Liver (tissue), 9 donors: ENCODE results near the gene ASB1. TPM values are rescaled to one million over a fixed set of nuclear protein-coding genes. Genes with fewer than 3 reads are reported as not detected.

Experiments used
- DNase-seq: peaks from one replicate; pipeline ENCODE4 v3.0.0-alpha.2; 2017; ENCODE audit warnings: low spot score
- H3K27ac ChIP-seq, 2 donors: one replicate each; pipeline ENCODE4 v1.7.0; 2013; ENCODE audit warnings: inconsistent platforms in 2 of 2, low read length in 2 of 2, control low read depth in 1 of 2, low read depth in 1 of 2, mild to moderate bottlenecking in 1 of 2
- H3K27me3 ChIP-seq, 4 donors: one replicate each; pipeline versions ENCODE4 v1.6.1 to v1.7.0; 2013; ENCODE audit warnings: low read length in 3 of 4, inconsistent platforms in 1 of 4, mild to moderate bottlenecking in 1 of 4, moderate library complexity in 1 of 4; ENCODE audit not compliant: control insufficient read depth in 4 of 4, insufficient read depth in 4 of 4
- H3K36me3 ChIP-seq, 4 donors: one replicate each; pipeline versions ENCODE4 v1.6.1 to v1.7.0; 2013; ENCODE audit warnings: low read length in 3 of 4, mild to moderate bottlenecking in 3 of 4, low read depth in 1 of 4, moderate library complexity in 1 of 4; ENCODE audit not compliant: control insufficient read depth in 4 of 4, insufficient read depth in 3 of 4
- H3K4me1 ChIP-seq, 4 donors: one replicate each; pipeline versions ENCODE4 v1.6.1 to v1.7.0; 2013; ENCODE audit warnings: low read length in 3 of 4, mild to moderate bottlenecking in 3 of 4, moderate library complexity in 1 of 4; ENCODE audit not compliant: control insufficient read depth in 4 of 4, insufficient read depth in 4 of 4
- H3K4me3 ChIP-seq, 3 donors: one replicate each; pipeline versions ENCODE4 v1.6.1 to v1.7.0; 2013; ENCODE audit warnings: low read length in 3 of 3, control low read depth in 1 of 3, low read depth in 1 of 3, mild to moderate bottlenecking in 1 of 3
- H3K9ac ChIP-seq, 2 donors: one replicate each; pipeline ENCODE4 v1.7.0; 2013; ENCODE audit warnings: low read length in 2 of 2, mild to moderate bottlenecking in 2 of 2, moderate library complexity in 2 of 2, control low read depth in 1 of 2, low read depth in 1 of 2
- H3K9me3 ChIP-seq, 4 donors: one replicate each; pipeline versions ENCODE4 v1.6.1 to v1.7.0; 2013; ENCODE audit warnings: low read length in 3 of 4; ENCODE audit not compliant: control insufficient read depth in 4 of 4
- EGR1 ChIP-seq, 2 donors: IDR thresholded peaks; 2 replicates each; pipeline ENCODE4 v1.6.1; 2016 to 2018; ENCODE audit warnings: antibody characterized with exemption in 2 of 2, low read depth in 2 of 2
- FOXA2 ChIP-seq: IDR thresholded peaks from 2 replicates; pipeline ENCODE4 v1.6.1; 2016; ENCODE audit warnings: antibody characterized with exemption
- HNF4G ChIP-seq: IDR thresholded peaks from 2 replicates; pipeline ENCODE4 v1.6.1; 2016; ENCODE audit warnings: antibody characterized with exemption
- JUND ChIP-seq, 2 donors: IDR thresholded peaks; 2 replicates each; pipeline ENCODE4 v1.6.1; 2016; ENCODE audit warnings: antibody characterized with exemption in 2 of 2
- NR2F2 ChIP-seq: IDR thresholded peaks from 2 replicates; pipeline ENCODE4 v1.6.1; 2016; ENCODE audit warnings: antibody characterized with exemption
- RAD21 ChIP-seq, 2 donors: IDR thresholded peaks; 2 replicates each; pipeline ENCODE4 v1.6.1; 2016; ENCODE audit warnings: antibody characterized with exemption in 2 of 2, mild to moderate bottlenecking in 2 of 2
- RXRA ChIP-seq, 2 donors: IDR thresholded peaks; 2 replicates each; pipeline ENCODE4 v1.6.1; 2017 to 2018; ENCODE audit warnings: antibody characterized with exemption in 2 of 2, mild to moderate bottlenecking in 1 of 2
- TAF1 ChIP-seq: conservative IDR thresholded peaks from 2 replicates; pipeline ENCODE4 v1.6.1; 2016; ENCODE audit warnings: antibody characterized with exemption, mild to moderate bottlenecking
- YY1 ChIP-seq: IDR thresholded peaks from 2 replicates; pipeline ENCODE4 v1.6.1; 2016; ENCODE audit warnings: antibody characterized with exemption, mild to moderate bottlenecking
- WGBS: extraction: QIAGEN DNeasy Blood & Tissue Kit; methylation state at CpG from one replicate; pipeline ENCODE4 v1.1.7; 2013; 5-methylcytosine and 5-hydroxymethylcytosine counted together
- polyA plus RNA-seq, 2 donors: library from polyadenylated mRNA; stranded (reverse) in 1 of 2; unstranded in 1 of 2; fragments of 200-250 nt in 1 of 2; fragments of >200 nt in 1 of 2; fragmentation: Nextera tagmentation in 1 of 2; extraction: Ambion mirVana in 1 of 2; gene quantifications; one replicate each; pipeline versions ENCODE4 v1.2.1 to v1.2.3, GENCODE V29; 2013 to 2015
- total RNA-seq, 2 donors: library from RNA; depleted of rRNA; stranded (reverse); fragments of >200 nt; gene quantifications; one replicate each; pipeline ENCODE4 v1.2.3, GENCODE V29; 2014
- TF ChIP-seq, protein P1 (sequence below): fragments of 150-350 bp; IDR thresholded peaks from 2 replicates; pipeline ENCODE4 v1.5.1; 2017; ENCODE audit warnings: improper control_type of control experiment, low read depth, low read length; ENCODE audit not compliant: missing input control
- TF ChIP-seq, protein P2 (sequence below): IDR thresholded peaks from 2 replicates; pipeline ENCODE4 v1.6.1; 2016; ENCODE audit warnings: antibody characterized with exemption
- donor health status: healthy.
- donor health status: healthy.
- donor health status: healthy.
- donor health status: healthy.
- donor health status: healthy.

The ASB1 gene
- total and polyA plus RNA-seq, 4 donors, result 6.1 to 15.2 (median 10.5) TPM

DNA sequence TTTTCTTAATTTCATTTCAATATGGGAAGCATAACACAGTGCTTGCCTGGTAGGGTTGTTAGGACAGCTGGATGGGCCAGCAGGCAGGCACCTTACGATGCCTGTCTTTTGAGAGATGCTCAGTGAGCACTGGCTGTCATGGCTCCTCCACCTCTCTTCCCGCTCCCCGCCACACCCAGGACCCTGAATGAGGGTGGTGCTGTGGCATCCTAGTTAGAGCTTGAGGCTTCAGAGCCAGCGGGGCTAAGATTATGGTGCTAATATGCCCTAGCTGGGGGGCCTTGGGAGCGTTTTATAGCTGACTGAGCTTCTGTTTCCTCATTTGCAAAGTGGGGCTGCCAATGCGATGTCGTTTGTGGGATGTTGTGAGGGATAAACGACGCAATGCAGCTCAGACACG, 37.7 kb downstream of the ASB1 start:
- TF ChIP-seq, protein P1, sequence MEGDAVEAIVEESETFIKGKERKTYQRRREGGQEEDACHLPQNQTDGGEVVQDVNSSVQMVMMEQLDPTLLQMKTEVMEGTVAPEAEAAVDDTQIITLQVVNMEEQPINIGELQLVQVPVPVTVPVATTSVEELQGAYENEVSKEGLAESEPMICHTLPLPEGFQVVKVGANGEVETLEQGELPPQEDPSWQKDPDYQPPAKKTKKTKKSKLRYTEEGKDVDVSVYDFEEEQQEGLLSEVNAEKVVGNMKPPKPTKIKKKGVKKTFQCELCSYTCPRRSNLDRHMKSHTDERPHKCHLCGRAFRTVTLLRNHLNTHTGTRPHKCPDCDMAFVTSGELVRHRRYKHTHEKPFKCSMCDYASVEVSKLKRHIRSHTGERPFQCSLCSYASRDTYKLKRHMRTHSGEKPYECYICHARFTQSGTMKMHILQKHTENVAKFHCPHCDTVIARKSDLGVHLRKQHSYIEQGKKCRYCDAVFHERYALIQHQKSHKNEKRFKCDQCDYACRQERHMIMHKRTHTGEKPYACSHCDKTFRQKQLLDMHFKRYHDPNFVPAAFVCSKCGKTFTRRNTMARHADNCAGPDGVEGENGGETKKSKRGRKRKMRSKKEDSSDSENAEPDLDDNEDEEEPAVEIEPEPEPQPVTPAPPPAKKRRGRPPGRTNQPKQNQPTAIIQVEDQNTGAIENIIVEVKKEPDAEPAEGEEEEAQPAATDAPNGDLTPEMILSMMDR, result no peak
- TF ChIP-seq RXRA (IDR thresholded peaks at IDR 0.05), result no peak
- TF ChIP-seq TAF1, result no peak
- Histone ChIP-seq H3K4me3 (no peak overlapping the region), H3K27me3 (no peaks in the 10 kb centered on the region), H3K9ac (no peak overlapping the region), H3K36me3 (no peaks in the 10 kb centered on the region), H3K9me3 (no peaks in the 10 kb centered on the region), H3K27ac (no peak overlapping the region), H3K4me1 (no peaks in the 10 kb centered on the region)
- no peak for DNase-seq
- WGBS, result 92% methylated on average over 10 of the region's 10 CpGs

DNA sequence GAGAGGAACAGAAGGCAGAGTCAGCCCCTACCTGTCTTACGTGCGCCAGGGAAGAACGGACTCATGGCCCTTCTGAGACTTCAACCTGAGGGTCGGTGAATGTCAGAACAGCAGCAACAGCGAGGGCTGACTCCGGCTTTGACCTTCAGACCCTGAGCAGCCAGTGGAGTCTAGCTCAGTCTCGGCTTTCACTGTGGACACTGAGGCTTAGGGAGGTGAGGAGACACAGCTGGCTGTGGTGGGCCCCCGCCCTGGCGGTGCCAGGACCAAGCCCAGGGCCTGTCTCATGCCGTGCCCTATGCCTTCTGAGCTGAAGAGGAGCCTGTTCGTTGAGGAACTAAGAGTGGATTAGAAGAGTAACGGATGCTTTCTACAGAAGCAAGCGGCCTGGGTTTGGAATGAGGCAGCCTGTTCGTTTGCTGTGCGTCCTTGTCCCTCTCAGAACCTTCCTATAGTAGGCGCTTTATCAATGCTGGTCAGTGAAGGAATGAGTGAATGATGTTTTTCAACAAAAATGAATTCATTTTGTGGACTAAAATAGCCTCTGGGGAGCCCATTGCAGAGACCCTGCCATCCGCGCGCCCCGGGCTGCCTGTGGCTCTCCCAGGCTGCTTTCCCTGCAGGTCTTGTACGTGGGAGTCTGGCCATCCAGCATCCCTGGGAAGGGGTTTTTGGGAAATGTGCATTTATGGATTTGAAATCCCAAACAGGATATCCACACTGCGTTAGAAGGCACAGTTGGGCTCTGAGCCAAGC, 38.9 kb downstream of the ASB1 start:
- TF ChIP-seq HNF4G (no peak), YY1 (no peak), FOXA2 (no peak)
- TF ChIP-seq, protein P2, sequence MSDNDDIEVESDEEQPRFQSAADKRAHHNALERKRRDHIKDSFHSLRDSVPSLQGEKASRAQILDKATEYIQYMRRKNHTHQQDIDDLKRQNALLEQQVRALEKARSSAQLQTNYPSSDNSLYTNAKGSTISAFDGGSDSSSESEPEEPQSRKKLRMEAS, result no peak
- no peaks in the 10 kb centered on the region for H3K9me3 ChIP-seq
- H3K9ac ChIP-seq, result no peak overlapping the region
- H3K27ac ChIP-seq, result no peak overlapping the region
- no peaks in the 10 kb centered on the region for H3K4me1 ChIP-seq
- H3K4me3 ChIP-seq, result no peak overlapping the region
- 94% methylated on average over 22 of the region's 22 CpGs for WGBS
- no peaks in the 10 kb centered on the region for H3K36me3 ChIP-seq
- H3K27me3 ChIP-seq, result no peaks in the 10 kb centered on the region
- DNase-seq, result no peak

DNA sequence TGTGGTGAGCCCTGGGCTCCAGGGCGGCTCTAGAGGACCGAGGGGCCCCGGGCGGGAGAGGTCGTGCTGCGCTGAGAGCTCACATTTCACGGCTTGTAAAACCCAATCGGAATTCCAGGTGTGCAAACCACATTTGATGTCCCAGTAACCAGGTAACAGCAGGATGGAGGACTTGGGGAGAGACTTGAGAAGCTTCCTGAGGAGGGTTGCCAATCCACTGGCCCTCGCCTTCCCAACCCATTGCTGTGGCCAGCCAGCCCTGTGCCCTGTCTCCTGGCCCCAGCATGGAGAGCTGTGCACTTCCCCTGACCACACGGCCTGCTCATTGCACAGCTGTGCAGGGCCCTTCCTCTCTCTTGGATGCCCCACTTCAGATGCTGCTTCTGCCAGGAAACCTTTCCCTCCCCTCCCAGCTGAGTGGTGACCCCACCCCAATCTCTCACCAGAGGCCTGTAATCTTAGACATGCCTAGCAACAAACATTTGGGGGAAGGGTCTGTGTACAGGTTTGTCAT, 39.6 kb downstream of the ASB1 start:
- no peak overlapping the region for H3K27ac ChIP-seq
- TF ChIP-seq JUND (IDR thresholded peaks at IDR 0.05) (no peak), EGR1 (IDR thresholded peaks at IDR 0.05; ENCODE audit: low read depth in 2 of 2) (no peak), RAD21 (IDR thresholded peaks at IDR 0.05) (no peak), YY1 (no peak), NR2F2 (no peak)
- TF ChIP-seq, protein P2, result no peak
- TF ChIP-seq, protein P1, result no peak
- no peaks in the 10 kb centered on the region for H3K4me1 ChIP-seq
- H3K27me3 ChIP-seq, result no peaks in the 10 kb centered on the region
- no peak for DNase-seq
- H3K4me3 ChIP-seq, result no peak overlapping the region
- WGBS, result 90% methylated on average over 10 of the region's 10 CpGs
- no peaks in the 10 kb centered on the region for H3K36me3 ChIP-seq
- no peaks in the 10 kb centered on the region for H3K9me3 ChIP-seq
- no peak overlapping the region for H3K9ac ChIP-seq
